ENCODE data around the gene SDCCAG8. TPM values are rescaled to one million over a fixed set of nuclear protein-coding genes. Genes with fewer than 3 reads are reported as not detected.

The SDCCAG8 gene
- total and polyA plus RNA-seq, 2 experiments from 2014 or later = 28.3 to 39.3 TPM

DNA sequence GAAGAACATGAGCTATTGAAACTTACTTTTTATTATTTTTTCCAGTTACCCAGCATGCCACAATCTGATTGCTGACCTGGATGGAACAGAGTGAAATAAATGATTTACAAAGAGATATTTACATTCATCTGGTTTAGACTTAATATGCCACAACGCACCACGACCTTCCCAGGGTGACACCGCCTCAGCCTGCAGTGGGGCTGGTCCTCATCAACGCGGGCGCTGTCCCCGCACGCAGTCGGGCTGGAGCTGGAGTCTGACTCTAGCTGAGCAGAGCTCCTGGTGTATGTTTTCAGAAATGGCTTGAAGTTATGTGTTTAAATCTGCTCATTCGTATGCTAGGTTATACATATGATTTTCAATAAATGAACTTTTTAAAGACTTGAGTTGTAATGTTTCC lies 243.9 kb downstream of the SDCCAG8 start:
- 96% methylated on average over 10 of the region's 10 CpGs for WGBS (ENCODE audit: low lambda C conversion rate, missing lambda C conversion rate)
- H3K79me2 ChIP-seq = no peaks in the 10 kb centered on the region
- no peak for TF ChIP-seq EZH2 (IDR thresholded peaks at IDR 0.05; ENCODE audit: borderline replicate concordance)
- no peak for TF ChIP-seq EZH2phosphoT487 (IDR thresholded peaks at IDR 0.05; ENCODE audit: low read depth, severe bottlenecking, unreplicated experiment)
- TF ChIP-seq, protein P1, sequence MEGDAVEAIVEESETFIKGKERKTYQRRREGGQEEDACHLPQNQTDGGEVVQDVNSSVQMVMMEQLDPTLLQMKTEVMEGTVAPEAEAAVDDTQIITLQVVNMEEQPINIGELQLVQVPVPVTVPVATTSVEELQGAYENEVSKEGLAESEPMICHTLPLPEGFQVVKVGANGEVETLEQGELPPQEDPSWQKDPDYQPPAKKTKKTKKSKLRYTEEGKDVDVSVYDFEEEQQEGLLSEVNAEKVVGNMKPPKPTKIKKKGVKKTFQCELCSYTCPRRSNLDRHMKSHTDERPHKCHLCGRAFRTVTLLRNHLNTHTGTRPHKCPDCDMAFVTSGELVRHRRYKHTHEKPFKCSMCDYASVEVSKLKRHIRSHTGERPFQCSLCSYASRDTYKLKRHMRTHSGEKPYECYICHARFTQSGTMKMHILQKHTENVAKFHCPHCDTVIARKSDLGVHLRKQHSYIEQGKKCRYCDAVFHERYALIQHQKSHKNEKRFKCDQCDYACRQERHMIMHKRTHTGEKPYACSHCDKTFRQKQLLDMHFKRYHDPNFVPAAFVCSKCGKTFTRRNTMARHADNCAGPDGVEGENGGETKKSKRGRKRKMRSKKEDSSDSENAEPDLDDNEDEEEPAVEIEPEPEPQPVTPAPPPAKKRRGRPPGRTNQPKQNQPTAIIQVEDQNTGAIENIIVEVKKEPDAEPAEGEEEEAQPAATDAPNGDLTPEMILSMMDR (IDR thresholded peaks at IDR 0.05; ENCODE audit: poor library complexity) = no peak
- no peaks in the 10 kb centered on the region for H3K27me3 ChIP-seq
- no peak overlapping the region for H3K4me2 ChIP-seq
- no peaks in the 10 kb centered on the region for H3K9me2 ChIP-seq (replicated peaks; ENCODE audit: insufficient read depth)
- no peak for DNase-seq (ENCODE audit: low spot score)
- no peaks in the 10 kb centered on the region for H3K4me1 ChIP-seq (ENCODE audit: insufficient read depth)
- H3K9me3 ChIP-seq (ENCODE audit: low read depth) = no peaks in the 10 kb centered on the region
- no peak overlapping the region for H3K27ac ChIP-seq
- H4K20me1 ChIP-seq (ENCODE audit: insufficient read depth, poor library complexity, severe bottlenecking) = no peaks in the 10 kb centered on the region
- H3K36me3 ChIP-seq (replicated peaks; ENCODE audit: insufficient read depth, low read depth) = no peaks in the 10 kb centered on the region
- H2AFZ ChIP-seq = no peak overlapping the region
- H3K4me3 ChIP-seq = no peak overlapping the region

DNA sequence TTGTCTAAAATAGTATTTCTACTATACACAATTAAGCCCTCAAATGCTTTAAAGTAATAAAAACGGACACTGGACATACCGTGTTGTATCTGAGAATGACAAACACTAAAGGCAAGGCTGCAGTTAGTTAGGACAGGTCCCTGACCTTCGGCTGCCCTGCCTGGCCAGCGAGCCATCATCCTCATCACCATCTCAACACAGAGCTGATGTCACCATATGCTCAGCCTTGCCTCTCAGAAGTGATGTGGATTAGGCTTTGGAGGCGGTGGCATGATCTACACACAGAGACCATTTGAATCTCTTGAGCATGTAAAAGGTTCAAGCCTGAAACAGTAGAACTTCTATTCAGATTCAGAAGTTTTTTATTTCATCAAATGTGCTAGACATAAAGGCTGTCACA lies 244.7 kb downstream of the SDCCAG8 start:
- DNase-seq (ENCODE audit: low spot score) = no peak
- H3K27me3 ChIP-seq = no peaks in the 10 kb centered on the region
- no peak overlapping the region for H3K27ac ChIP-seq
- H2AFZ ChIP-seq = no peak overlapping the region
- no peaks in the 10 kb centered on the region for H3K9me2 ChIP-seq (replicated peaks; ENCODE audit: insufficient read depth)
- TF ChIP-seq EZH2 (IDR thresholded peaks at IDR 0.05; ENCODE audit: borderline replicate concordance) (no peak), EZH2phosphoT487 (IDR thresholded peaks at IDR 0.05; ENCODE audit: low read depth, severe bottlenecking, unreplicated experiment) (no peak)
- TF ChIP-seq, protein P1 (IDR thresholded peaks at IDR 0.05; ENCODE audit: poor library complexity) = no peak
- no peak overlapping the region for H3K4me2 ChIP-seq
- H3K9me3 ChIP-seq (ENCODE audit: low read depth) = no peaks in the 10 kb centered on the region
- WGBS (ENCODE audit: low lambda C conversion rate, missing lambda C conversion rate) = 92% methylated on average over 5 of the region's 5 CpGs
- no peaks in the 10 kb centered on the region for H3K4me1 ChIP-seq (ENCODE audit: insufficient read depth)
- H3K79me2 ChIP-seq = no peaks in the 10 kb centered on the region
- no peak overlapping the region for H3K4me3 ChIP-seq
- no peaks in the 10 kb centered on the region for H3K36me3 ChIP-seq (replicated peaks; ENCODE audit: insufficient read depth, low read depth)
- no peaks in the 10 kb centered on the region for H4K20me1 ChIP-seq (ENCODE audit: insufficient read depth, poor library complexity, severe bottlenecking)

DNA sequence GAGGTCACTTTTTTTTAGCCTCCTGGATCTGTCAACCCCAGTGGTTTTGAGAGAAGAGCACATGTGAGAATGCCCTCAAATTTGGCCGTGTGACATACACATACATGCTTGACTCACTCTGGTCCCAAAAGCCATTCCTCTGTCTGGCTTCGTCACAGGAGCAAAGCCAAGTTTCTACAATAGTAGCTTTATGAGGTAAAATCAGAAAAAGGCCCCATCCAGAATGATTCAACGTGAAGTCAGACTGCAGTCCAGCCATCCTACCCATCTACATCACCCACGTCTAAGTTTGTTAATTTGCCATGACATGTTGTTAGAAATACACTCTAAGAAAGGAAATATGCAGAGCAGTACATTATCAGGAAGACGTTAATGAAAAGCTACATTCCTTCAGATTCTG lies 245.2 kb downstream of the SDCCAG8 start:
- Histone ChIP-seq H2AFZ (no peak overlapping the region), H3K9me3 (ENCODE audit: low read depth) (no peaks in the 10 kb centered on the region), H3K36me3 (replicated peaks; ENCODE audit: insufficient read depth, low read depth) (no peaks in the 10 kb centered on the region), H3K27ac (no peak overlapping the region), H3K4me1 (ENCODE audit: insufficient read depth) (no peaks in the 10 kb centered on the region), H3K4me3 (no peak overlapping the region), H3K27me3 (no peaks in the 10 kb centered on the region), H3K9me2 (replicated peaks; ENCODE audit: insufficient read depth) (no peaks in the 10 kb centered on the region), H3K79me2 (no peaks in the 10 kb centered on the region), H4K20me1 (ENCODE audit: insufficient read depth, poor library complexity, severe bottlenecking) (no peaks in the 10 kb centered on the region), H3K4me2 (no peak overlapping the region)
- 88% methylated on average over 5 of the region's 5 CpGs for WGBS (ENCODE audit: low lambda C conversion rate, missing lambda C conversion rate)
- TF ChIP-seq EZH2 (IDR thresholded peaks at IDR 0.05; ENCODE audit: borderline replicate concordance) (no peak), EZH2phosphoT487 (IDR thresholded peaks at IDR 0.05; ENCODE audit: low read depth, severe bottlenecking, unreplicated experiment) (no peak)
- TF ChIP-seq, protein P1 (IDR thresholded peaks at IDR 0.05; ENCODE audit: poor library complexity) = no peak
- no peak for DNase-seq (ENCODE audit: low spot score)

DNA sequence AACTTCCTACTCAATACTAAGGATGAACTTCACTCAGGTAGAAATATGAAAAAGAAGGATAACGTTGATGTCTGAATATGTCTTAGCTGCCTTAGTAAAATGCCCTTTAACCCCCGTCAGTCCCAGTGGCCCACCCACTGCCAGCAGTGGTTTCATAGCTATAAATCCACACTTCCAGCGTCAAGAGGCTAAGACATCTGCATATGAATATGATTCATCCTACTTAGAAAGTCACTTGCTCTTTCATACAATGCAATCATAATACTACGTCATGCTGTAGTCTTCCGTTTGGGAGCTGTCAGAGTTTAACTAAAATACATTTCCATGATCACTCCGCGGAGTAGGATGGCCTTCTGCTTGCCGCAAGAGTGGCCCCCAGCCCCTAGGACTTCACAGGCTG lies 247.3 kb downstream of the SDCCAG8 start:
- H2AFZ ChIP-seq = no peak overlapping the region
- H4K20me1 ChIP-seq (ENCODE audit: insufficient read depth, poor library complexity, severe bottlenecking) = no peaks in the 10 kb centered on the region
- 97% methylated on average over 8 of the region's 8 CpGs for WGBS (ENCODE audit: low lambda C conversion rate, missing lambda C conversion rate)
- H3K9me3 ChIP-seq (ENCODE audit: low read depth) = no peaks in the 10 kb centered on the region
- no peak overlapping the region for H3K4me3 ChIP-seq
- no peak overlapping the region for H3K4me2 ChIP-seq
- TF ChIP-seq EZH2phosphoT487 (IDR thresholded peaks at IDR 0.05; ENCODE audit: low read depth, severe bottlenecking, unreplicated experiment) (no peak), EZH2 (IDR thresholded peaks at IDR 0.05; ENCODE audit: borderline replicate concordance) (no peak)
- TF ChIP-seq, protein P1 (IDR thresholded peaks at IDR 0.05; ENCODE audit: poor library complexity) = no peak
- no peaks in the 10 kb centered on the region for H3K4me1 ChIP-seq (ENCODE audit: insufficient read depth)
- H3K27me3 ChIP-seq = no peaks in the 10 kb centered on the region
- H3K36me3 ChIP-seq (replicated peaks; ENCODE audit: insufficient read depth, low read depth) = no peaks in the 10 kb centered on the region
- H3K9me2 ChIP-seq (replicated peaks; ENCODE audit: insufficient read depth) = no peaks in the 10 kb centered on the region
- no peaks in the 10 kb centered on the region for H3K79me2 ChIP-seq
- no peak overlapping the region for H3K27ac ChIP-seq
- DNase-seq (ENCODE audit: low spot score) = no peak
